Astrocyte (in vitro differentiated cells and primary cell): ENCODE data around the gene PI4KA.

Experiments used
- EZH2 ChIP-seq: IDR thresholded peaks from 2 replicates; pipeline ENCODE4 v1.6.1; 2012; ENCODE audit warnings: mild to moderate bottlenecking, low read length, inconsistent platforms; ENCODE audit not compliant: insufficient read depth
- TF ChIP-seq, protein P1 (sequence below): IDR thresholded peaks from 2 replicates; pipeline ENCODE4 v1.5.1; 2011; ENCODE audit warnings: low read depth, mild to moderate bottlenecking, inconsistent platforms, low read length, moderate library complexity; ENCODE audit not compliant: insufficient read depth

DNA sequence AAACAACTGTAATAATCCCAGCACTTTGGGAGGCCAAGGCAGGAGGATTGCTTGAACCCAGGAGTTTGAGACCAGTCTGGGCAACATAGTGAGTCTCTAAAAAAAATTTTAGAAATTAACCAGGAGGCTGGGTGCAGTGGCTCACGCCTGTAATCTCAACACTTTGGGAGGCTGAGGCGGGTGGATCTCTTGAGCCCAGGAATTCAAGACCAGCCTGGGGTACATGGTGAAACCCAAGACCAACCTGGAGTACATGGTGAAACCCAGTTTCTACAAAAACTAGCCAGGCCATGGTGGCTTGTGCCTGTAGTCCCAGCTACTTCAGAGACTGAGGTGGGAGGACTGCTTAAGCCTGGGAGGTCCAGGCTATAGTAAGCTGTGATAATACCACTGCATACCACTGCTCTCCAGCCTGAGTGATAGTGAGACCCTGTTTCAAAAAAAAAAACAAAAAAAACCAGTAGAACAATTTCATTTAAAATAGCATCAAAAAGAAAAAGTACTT, 11.2 kb downstream of the PI4KA start:
- TF ChIP-seq, protein P1, sequence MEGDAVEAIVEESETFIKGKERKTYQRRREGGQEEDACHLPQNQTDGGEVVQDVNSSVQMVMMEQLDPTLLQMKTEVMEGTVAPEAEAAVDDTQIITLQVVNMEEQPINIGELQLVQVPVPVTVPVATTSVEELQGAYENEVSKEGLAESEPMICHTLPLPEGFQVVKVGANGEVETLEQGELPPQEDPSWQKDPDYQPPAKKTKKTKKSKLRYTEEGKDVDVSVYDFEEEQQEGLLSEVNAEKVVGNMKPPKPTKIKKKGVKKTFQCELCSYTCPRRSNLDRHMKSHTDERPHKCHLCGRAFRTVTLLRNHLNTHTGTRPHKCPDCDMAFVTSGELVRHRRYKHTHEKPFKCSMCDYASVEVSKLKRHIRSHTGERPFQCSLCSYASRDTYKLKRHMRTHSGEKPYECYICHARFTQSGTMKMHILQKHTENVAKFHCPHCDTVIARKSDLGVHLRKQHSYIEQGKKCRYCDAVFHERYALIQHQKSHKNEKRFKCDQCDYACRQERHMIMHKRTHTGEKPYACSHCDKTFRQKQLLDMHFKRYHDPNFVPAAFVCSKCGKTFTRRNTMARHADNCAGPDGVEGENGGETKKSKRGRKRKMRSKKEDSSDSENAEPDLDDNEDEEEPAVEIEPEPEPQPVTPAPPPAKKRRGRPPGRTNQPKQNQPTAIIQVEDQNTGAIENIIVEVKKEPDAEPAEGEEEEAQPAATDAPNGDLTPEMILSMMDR: no peak
- TF ChIP-seq EZH2: no peak
